DOHH2 (cell line): ENCODE results near the gene CDAN1.

ENCODE experiments used
- H3F3A ChIP-seq: fragments of 200-600 bp; sonication (generic), shearing (Covaris generic); 2 replicates; pipeline ENCODE4 v1.6.0; 2016; ENCODE audit warnings: antibody characterized with exemption, mild to moderate bottlenecking; ENCODE audit not compliant: control insufficient read depth, insufficient read depth
- H3K27ac ChIP-seq: fragments of 200-600 bp; sonication (generic); 2 replicates; pipeline ENCODE4 v1.5.1; 2014; ENCODE audit warnings: low read depth, mild to moderate bottlenecking, low read length, moderate library complexity
- H3K27me3 ChIP-seq: fragments of 200-600 bp; sonication (generic); 2 replicates; pipeline ENCODE4 v1.6.1; 2014; ENCODE audit warnings: mild to moderate bottlenecking, low read length, mixed read lengths; ENCODE audit not compliant: control insufficient read depth
- H3K36me3 ChIP-seq: fragments of 200-600 bp; sonication (generic); 2 replicates; pipeline ENCODE4 v1.6.1; 2014; ENCODE audit warnings: mild to moderate bottlenecking, low read length, moderate library complexity, mixed read lengths; ENCODE audit not compliant: control insufficient read depth
- H3K4me1 ChIP-seq: fragments of 200-600 bp; sonication (generic); 2 replicates; pipeline ENCODE4 v1.6.1; 2014; ENCODE audit warnings: mild to moderate bottlenecking, low read length, mixed read lengths; ENCODE audit not compliant: control insufficient read depth
- H3K4me2 ChIP-seq: fragments of 200-600 bp; sonication (generic); 2 replicates; pipeline ENCODE4 v1.6.0; 2014; ENCODE audit warnings: mild to moderate bottlenecking, low read length, moderate library complexity
- H3K4me3 ChIP-seq: fragments of 200-600 bp; sonication (generic); 2 replicates; pipeline ENCODE4 v1.5.1; 2014; ENCODE audit warnings: mild to moderate bottlenecking, low read length, mixed read lengths
- H3K79me2 ChIP-seq: fragments of 200-600 bp; sonication (generic); 2 replicates; pipeline ENCODE4 v1.6.1; 2014; ENCODE audit warnings: mild to moderate bottlenecking, low read length, mixed read lengths; ENCODE audit not compliant: control insufficient read depth
- H3K9me2 ChIP-seq: fragments of 200-600 bp; sonication (generic); replicated peaks from 2 replicates; pipeline ENCODE4 v1.6.1; 2014; ENCODE audit warnings: mild to moderate bottlenecking, low read length, mixed read lengths; ENCODE audit not compliant: control insufficient read depth
- H3K9me3 ChIP-seq: fragments of 200-600 bp; sonication (generic); 2 replicates; pipeline ENCODE4 v1.6.1; 2014; ENCODE audit warnings: antibody characterized with exemption, low read length, mixed read lengths; ENCODE audit not compliant: control insufficient read depth, insufficient read depth
- H4K20me1 ChIP-seq: fragments of 200-600 bp; sonication (generic); 2 replicates; pipeline ENCODE4 v1.6.0; 2014; ENCODE audit warnings: low read depth, mild to moderate bottlenecking, antibody characterized with exemption, low read length, moderate library complexity; ENCODE audit not compliant: control insufficient read depth, insufficient read depth
- CTCF ChIP-seq: fragments of 200-600 bp; sonication (generic); IDR thresholded peaks from one replicate; pipeline ENCODE4 v1.5.1; 2014; ENCODE audit warnings: antibody characterized with exemption, mild to moderate bottlenecking, low read depth, low read length; ENCODE audit not compliant: poor library complexity, severe bottlenecking
- EZH2phosphoT487 ChIP-seq: fragments of 200-600 bp; sonication (generic); IDR thresholded peaks from 2 replicates; pipeline ENCODE4 v1.6.1; 2017; ENCODE audit warnings: borderline replicate concordance, mild to moderate bottlenecking, antibody characterized with exemption, low read length, moderate library complexity, mixed read lengths

Gene CDAN1

GRCh38 chr15:42710662-42711061, 26.3 kb downstream of the CDAN1 start:
- no peak for TF ChIP-seq CTCF
- no peak for TF ChIP-seq EZH2phosphoT487
- H3K27me3 ChIP-seq: no peaks in the 10 kb centered on the region

GRCh38 chr15:42707873-42708544, 28.9 kb downstream of the CDAN1 start:
- Histone ChIP-seq H3K9me2 (no peaks in the 10 kb centered on the region), H3K36me3 (no peaks in the 10 kb centered on the region), H3K4me1 (no peaks in the 10 kb centered on the region), H3K4me2 (no peak overlapping the region), H3K27me3 (no peaks in the 10 kb centered on the region), H3K27ac (no peak overlapping the region), H3F3A (no peaks in the 10 kb centered on the region), H3K9me3 (no peaks in the 10 kb centered on the region), H4K20me1 (no peaks in the 10 kb centered on the region), H3K79me2 (no peaks in the 10 kb centered on the region), H3K4me3 (no peak overlapping the region)
- TF ChIP-seq CTCF (no peak), EZH2phosphoT487 (no peak)

More at GRCh38 chr15:42710662-42711061, 26.3 kb downstream of the CDAN1 start:
- Histone ChIP-seq H3K36me3 (no peaks in the 10 kb centered on the region), H4K20me1 (no peaks in the 10 kb centered on the region), H3K9me3 (no peaks in the 10 kb centered on the region), H3F3A (no peaks in the 10 kb centered on the region), H3K4me1 (no peaks in the 10 kb centered on the region), H3K4me2 (no peak overlapping the region), H3K79me2 (no peaks in the 10 kb centered on the region), H3K9me2 (no peaks in the 10 kb centered on the region), H3K27ac (no peak overlapping the region), H3K4me3 (no peak overlapping the region)

GRCh38 chr15:42707068-42707467, 29.9 kb downstream of the CDAN1 start:
- no peaks in the 10 kb centered on the region for H3K79me2 ChIP-seq
- no peak overlapping the region for H3K27ac ChIP-seq
- no peaks in the 10 kb centered on the region for H3K9me3 ChIP-seq
- no peaks in the 10 kb centered on the region for H4K20me1 ChIP-seq
- no peak overlapping the region for H3K4me2 ChIP-seq
- H3K27me3 ChIP-seq: no peaks in the 10 kb centered on the region
- H3K4me3 ChIP-seq: no peak overlapping the region
- no peaks in the 10 kb centered on the region for H3K4me1 ChIP-seq
- no peaks in the 10 kb centered on the region for H3K9me2 ChIP-seq
- no peaks in the 10 kb centered on the region for H3K36me3 ChIP-seq
- H3F3A ChIP-seq: no peaks in the 10 kb centered on the region
- TF ChIP-seq CTCF (no peak), EZH2phosphoT487 (no peak)

GRCh38 chr15:42705336-42705735, 31.6 kb downstream of the CDAN1 start:
- Histone ChIP-seq H4K20me1 (no peaks in the 10 kb centered on the region), H3K4me1 (no peaks in the 10 kb centered on the region), H3K9me2 (no peaks in the 10 kb centered on the region), H3K9me3 (no peaks in the 10 kb centered on the region), H3K4me2 (no peak overlapping the region), H3K4me3 (no peak overlapping the region), H3F3A (no peaks in the 10 kb centered on the region), H3K36me3 (no peaks in the 10 kb centered on the region), H3K27ac (no peak overlapping the region), H3K27me3 (no peaks in the 10 kb centered on the region), H3K79me2 (no peaks in the 10 kb centered on the region)
- no peak for TF ChIP-seq CTCF
- no peak for TF ChIP-seq EZH2phosphoT487
